Measurements from ENCODE around the gene PXMP4.

The PXMP4 gene

DNA sequence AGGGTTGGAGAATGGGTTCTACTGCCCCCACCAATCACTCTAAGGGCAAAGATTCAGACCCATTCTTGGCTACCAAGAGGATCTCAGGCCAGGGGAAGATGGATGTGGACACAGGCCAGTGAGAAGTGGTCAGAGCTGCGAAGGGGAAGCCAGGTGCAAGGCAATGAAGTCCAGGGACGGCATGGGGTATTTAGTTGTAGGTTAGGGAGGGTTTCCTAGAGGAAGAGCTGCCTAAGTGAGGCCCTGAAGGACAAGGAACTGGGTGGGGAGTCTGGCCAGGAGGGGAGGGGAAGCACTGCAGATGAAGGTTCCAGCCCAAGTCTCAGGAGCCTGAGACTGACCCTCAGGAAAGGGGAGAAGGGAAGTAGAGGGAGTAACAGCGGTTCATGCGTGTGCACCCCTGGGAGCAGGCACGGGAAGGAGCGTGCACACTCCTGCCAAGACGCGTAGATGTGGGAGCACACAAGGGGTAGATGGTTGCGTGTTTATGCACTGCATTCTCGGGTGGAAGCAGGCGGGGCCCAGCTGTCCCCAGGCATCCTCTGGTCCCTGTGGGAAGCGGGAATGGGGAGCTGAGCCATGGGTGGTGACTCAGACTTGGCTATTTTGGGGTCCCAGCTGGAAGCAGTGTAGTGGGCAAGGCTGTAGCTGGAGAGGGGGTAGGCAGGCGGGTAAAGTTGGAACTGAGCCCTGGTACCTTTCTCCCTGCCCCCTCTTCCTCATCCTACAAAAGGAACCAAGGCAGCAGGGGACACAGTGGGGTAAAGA is 50.1 kb downstream of the PXMP4 start:
- no peak for DNase-seq (ENCODE audit: low spot score)

DNA sequence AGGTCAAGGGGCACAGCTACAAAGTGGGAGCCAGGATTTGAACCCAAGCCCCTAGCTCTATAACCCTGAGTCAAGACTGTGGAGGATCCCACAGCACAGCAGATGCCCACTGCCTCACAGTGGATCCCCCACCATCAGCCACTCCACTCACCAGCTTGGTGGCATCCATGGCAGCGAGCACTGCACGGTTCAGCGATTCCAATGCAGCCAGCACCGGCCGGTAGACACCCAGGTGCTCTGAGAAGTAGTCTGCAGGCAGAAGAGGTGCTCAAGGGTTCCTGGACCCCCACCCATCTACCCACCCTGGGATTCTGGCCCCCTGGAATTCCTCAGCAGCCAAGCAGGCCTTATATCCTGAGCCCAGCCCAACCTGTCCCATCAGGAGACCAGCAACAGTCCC is 50.9 kb downstream of the PXMP4 start:
- DNase-seq (ENCODE audit: low spot score), result no peak

DNA sequence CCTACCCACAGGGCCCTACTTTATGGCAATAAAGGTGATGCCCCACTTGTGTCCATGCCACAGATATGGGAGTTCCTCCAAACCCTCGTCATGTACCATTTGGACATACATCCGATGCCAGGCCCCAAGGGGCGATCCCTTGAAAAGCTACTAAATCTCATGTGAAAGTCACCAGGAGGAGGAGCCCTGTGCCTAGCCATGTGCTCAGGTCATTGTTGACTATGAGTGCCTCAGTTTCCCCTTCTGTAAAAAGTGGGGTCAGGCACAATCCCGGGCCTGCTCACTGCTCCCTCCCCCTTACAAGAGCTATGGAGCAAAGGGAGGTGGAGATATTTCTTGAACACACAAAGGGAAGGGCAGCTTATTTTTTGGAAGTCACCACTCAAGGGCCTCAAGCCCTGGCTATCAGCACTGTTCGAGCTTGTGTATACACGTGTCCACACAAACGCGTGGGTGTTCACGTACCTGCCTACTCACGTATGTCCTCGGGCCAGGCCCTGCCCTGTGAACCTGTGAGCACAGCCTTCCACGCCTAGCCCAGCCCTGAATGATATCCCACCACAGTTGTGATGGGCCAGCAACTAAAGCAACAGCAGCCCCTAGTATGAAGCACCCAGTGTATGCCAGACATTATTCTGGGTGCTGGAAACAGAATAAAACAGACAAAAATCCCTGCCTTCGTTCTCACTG is 51.5 kb downstream of the PXMP4 start:
- no peak for DNase-seq (ENCODE audit: low spot score)

- DNase-seq (ENCODE audit: low spot score), result peak; percentile 92
These were observed 52.2 kb downstream of the PXMP4 start for GRCh38 chr20:33667676-33668465.

- peak; percentile 76 for DNase-seq (ENCODE audit: low spot score)
These were observed 52.9 kb downstream of the PXMP4 start for GRCh38 chr20:33667245-33667675.

GRCh38 chr20:33666293-33667244 is 53.5 kb downstream of the PXMP4 start, which contains the start of gene ACTL10:
Gene ACTL10, plus strand, starts transcription at chr20:33666943. Its CDS starts 555 bp downstream, at chr20:33667498.
- peak; percentile 100 for DNase-seq (ENCODE audit: low spot score)

DNA sequence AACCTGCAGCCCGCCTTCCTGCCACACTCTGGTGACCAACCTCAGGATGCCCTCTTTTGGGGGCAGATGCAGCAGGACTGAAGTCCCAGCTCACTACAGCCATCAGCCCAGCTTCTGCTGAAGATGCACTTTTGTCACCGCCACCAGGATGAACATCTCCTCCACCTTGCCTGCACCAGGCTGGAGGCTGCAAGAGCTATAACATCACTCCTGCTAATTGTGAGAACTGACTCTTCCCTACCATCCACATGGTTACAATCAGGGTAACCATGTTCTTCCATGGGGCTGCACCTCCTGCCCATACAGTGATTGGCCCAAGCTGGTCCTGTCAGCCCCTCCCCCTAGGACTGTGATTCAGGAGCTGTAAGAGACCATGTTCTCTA is 55.4 kb downstream of the PXMP4 start:
- no peak for DNase-seq (ENCODE audit: low spot score)

DNA sequence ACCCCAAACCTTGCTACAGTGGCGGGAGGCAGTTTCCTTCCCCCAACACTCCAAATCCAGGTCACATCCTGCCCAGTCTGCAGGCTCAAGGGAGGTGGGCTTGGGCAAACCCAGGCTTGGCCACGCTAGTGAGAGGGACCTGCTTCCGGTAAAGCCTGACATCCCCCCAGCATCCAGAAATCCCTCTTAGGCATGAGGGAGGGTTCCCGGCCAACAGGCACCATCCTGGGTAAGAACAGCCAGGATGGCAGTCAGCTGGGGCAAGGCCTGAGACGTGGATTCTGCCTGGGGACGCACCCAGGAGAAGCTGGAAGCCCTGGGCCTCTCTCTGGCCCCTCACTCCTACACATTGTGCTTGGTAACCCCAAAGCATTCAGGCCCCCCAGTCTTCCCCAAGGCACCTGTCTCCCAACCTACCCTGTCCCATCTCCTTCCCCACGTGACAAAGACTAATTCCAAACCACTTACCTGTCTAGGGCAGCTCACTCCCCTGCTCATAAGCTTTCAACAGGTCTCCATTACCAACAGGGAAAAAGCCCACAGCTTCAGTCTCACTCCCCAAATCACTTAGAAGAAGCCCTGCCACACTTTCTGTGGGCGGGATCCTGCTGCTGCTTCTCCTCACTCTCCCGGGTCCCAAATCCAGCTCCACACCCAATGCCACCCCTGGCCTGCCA is 55.9 kb downstream of the PXMP4 start:
- no peak for DNase-seq (ENCODE audit: low spot score)

DNA sequence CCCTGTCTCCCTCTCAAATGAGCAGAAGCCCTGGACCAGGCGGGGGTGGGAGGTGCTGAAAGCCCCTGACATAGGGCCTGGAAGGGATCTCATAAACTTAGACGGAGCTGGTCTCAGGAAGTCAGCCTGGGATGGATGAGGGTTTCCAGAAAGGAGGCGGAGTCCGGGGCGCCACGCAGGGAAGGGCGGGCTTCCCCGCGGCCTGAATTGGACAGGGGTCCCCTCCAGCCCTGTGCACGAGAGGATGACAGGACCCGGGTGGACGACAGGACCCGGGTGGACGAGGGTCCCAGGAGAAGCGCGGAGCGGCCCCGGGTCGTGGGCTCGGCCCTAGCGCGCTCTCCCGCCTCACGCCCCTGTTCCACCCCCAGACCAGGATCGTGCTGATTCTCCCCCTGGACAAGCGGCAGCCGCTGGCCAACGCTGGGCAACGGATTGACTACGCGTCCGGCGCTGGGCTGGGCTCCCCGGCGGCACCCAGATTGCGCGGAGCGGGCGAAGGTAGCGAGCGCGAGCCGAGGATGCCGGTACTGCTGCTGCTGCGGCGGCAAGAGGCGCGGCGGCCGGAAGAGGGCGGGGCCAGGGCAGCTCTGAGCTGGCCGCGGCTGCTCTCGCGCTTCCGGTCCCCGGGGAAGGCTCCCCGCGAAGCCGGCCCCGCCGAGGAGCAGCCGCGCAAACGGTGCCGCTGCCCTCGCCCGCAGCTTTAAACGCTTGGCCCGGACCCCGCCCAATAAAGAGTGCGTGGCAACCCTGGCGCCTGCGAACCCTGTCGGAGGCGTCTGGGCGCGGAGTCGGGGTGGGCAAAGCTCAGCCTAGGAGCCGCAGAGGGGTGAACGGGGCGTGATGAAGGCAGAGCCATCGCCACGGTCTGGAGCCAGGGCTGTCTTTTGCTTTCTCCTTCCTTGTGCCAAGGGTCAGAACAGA is 56.7 kb downstream of the PXMP4 start:
- peak; percentile 90 for DNase-seq (ENCODE audit: low spot score)

DNA sequence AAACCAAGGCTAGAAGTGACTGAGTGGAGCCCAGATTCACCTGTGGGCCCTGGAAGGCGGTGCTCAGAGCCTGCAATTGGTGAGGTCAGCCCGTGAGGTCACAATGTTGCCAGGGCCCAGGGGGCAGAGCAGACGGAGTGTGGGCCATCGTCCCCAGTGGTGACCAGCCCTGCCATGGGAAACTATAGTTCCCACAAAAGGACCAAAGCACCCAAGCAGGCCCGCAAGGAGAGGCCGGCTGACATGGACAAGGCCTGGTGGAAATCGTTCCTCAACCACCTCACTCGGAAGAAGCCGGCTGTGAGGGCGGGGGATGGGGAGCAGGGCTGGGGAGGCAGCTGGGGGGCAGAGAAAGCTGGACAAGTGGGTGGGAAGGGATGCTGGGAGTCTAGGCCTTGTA is 57.9 kb downstream of the PXMP4 start, which contains the start of gene C20orf144:
Gene C20orf144, plus strand, starts transcription at position 156 of the 400 bp plus-strand sequence. Its CDS starts 19 bp downstream, at position 175.
- DNase-seq (ENCODE audit: low spot score), result no peak

DNA sequence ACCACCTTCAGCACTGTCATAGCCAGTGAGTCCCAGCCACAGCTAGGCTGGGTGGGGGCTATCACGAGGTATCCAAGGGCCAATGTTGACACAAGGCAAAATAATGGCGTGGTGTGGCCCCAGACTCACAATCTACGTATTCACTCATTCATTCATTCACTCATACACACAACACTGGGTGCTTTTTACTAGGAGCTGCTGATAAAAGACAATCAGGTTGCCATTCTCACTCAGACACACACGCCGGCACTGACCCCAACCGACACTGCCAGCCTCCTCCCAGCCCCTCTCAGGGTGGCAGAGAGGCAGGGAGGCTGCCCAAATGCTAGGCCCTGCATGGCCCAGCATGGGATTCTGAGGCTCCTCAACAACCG is 59.4 kb downstream of the PXMP4 start:
- no peak for DNase-seq (ENCODE audit: low spot score)

DNA sequence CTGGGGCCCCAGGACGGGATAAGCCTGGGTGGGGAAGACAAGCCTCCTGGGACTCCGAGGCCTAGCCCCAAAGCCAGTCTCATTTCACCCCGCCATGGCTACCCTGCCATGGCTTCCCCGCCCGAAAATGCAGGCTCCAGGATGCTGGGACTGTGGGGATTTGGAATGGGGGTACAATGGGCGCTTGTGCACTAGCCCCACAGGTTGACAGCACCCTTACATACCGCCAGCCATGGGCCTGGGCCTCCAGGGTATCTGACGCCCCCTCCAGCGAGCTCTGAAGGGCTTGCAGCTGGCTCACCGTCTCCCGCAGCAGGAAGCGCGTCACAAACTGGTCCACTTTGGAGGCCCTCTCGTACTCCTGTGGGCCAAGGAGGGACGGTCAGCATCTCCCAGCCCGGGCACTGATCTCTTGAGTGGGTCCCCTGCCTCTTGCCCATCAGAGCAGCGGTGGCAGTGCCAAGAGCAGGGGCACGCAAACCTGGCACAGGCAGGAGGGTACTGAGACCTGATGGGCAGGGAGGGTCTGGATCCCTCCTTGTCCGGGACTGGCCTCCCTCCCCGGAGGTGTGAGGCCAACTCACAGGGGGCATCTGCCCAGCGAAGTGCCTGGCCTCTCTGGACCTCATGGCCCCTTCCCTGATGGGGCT is 60.0 kb downstream of the PXMP4 start:
- DNase-seq (ENCODE audit: low spot score), result no peak

GRCh38 chr20:33659341-33660034 is 60.6 kb downstream of the PXMP4 start:
- DNase-seq (ENCODE audit: low spot score), result no peak

DNA sequence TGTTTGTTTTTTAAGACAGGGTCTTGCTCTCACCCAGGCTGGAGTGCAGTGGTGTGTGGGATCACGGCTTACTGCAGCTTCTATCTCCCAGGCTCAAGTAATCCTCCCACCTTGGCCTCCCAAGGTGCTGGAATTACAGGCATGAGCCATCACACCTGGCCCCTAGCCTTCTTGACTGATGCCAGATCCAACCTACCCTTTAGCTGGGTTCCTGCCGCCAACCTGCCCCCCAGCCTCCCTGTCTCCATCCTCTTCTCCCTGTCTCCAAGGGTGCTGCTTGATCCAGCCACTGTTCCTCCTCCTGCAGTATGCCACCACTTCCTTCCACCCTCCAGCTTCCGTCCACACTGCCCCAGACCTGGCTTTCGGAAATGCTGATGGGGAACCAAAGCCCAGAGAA is 61.2 kb downstream of the PXMP4 start:
- no peak for DNase-seq (ENCODE audit: low spot score)

DNA sequence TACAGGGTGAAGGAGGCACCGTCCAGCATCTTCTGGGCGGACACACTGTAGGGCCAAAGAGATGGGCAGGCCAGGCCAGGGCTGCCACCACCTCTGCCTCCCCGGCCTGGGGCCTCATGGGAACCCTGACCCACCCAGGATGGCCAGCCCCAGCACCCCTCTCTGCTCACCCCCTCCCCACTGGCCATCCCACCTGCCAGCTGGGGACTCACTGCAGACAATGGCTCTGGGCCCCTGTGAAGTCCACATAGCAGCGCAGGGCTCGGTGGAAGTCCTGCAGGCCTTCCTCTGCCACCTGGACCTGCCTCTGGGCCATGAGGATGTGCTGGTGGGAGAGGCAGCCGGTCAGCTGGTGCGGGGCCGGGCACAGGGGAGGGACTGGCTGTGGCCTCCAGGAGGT is 61.6 kb downstream of the PXMP4 start:
- DNase-seq (ENCODE audit: low spot score), result no peak

- DNase-seq (ENCODE audit: low spot score), result no peak
These were observed 62.4 kb downstream of the PXMP4 start for GRCh38 chr20:33657704-33658095.

- DNase-seq (ENCODE audit: low spot score), result no peak
These were observed 63.1 kb downstream of the PXMP4 start for GRCh38 chr20:33656783-33657703.

Measured in RKO (cell line).